HepG2 (cell line): ENCODE results near the gene ERVH48-1. TPM values are rescaled to one million over a fixed set of nuclear protein-coding genes. Genes with fewer than 3 reads are reported as not detected.

Experiments used
- ATAC-seq: fragments of 200-7000 bp; cut with Tn5 transposase; 3 replicates; pipeline ENCODE4 v1.9.1; 2020; ENCODE audit warnings: mild to moderate bottlenecking, moderate library complexity
- BruUV-seq: library from RNA; stranded (reverse); fragments of 400-500 nt; replicated peaks from 2 replicates; lab custom pipeline; 2021; lab: Mats Ljungman, UMichigan
- CTCF ChIA-PET: fragments of 300-600 bp; formaldehyde crosslinking; extraction: SDS; loops from one replicate; lab custom pipeline; 2021; ENCODE audit warnings: low total read pairs, inconsistent platforms, low intra/inter-chr PET ratio; lab: Yijun Ruan, JAX
- POLR2A ChIA-PET: fragments of 350-600 bp; sonication (Branson Sonifier 250); formaldehyde crosslinking; loops from one replicate; lab custom pipeline; 2020; ENCODE audit warnings: antibody characterized with exemption, inconsistent platforms; lab: Yijun Ruan, JAX
- DNase-seq: peaks from one replicate; pipeline ENCODE4 v3.0.0-alpha.2; 2015; ENCODE audit warnings: low spot score
- FAIRE-seq: peaks from 3 replicates; lab custom pipeline; 2011; peaks lifted over from hg19 to GRCh38; lab: Jason Lieb, UNC
- H2AFZ ChIP-seq: one replicate; pipeline ENCODE4 v1.6.1; 2011; ENCODE audit warnings: low read length, inconsistent platforms
- H3K27ac ChIP-seq: fragments of 300-600 bp; 3 replicates; pipeline ENCODE4 v1.8.0; 2011; ENCODE audit warnings: mixed run types, mild to moderate bottlenecking, mixed read lengths, low read length, inconsistent platforms; ENCODE audit not compliant: insufficient read depth; ENCODE audit errors: extremely low read length
- H3K27me3 ChIP-seq, 2 experiments: fragments of 200-600 bp in 1 of 2; 2 replicates in 1 of 2; 3 replicates in 1 of 2; pipeline versions ENCODE4 v1.6.0 to v1.8.0; 2011; ENCODE audit warnings: low read length in 2 of 2, mild to moderate bottlenecking in 2 of 2, moderate library complexity in 2 of 2, inconsistent platforms in 1 of 2; ENCODE audit not compliant: insufficient read depth in 2 of 2, control insufficient read depth in 1 of 2
- H3K36me3 ChIP-seq, 2 experiments: fragments of 200-600 bp in 1 of 2; replicated peaks in 1 of 2; 2 replicates in 1 of 2; 3 replicates in 1 of 2; pipeline versions ENCODE4 v1.5.1 to v1.8.0; 2011; ENCODE audit warnings: low read length in 2 of 2, inconsistent platforms in 1 of 2; ENCODE audit not compliant: insufficient read depth in 2 of 2, control insufficient read depth in 1 of 2
- H3K4me1 ChIP-seq: 2 replicates; pipeline ENCODE4 v1.5.1; 2012; ENCODE audit warnings: low read length, inconsistent platforms; ENCODE audit not compliant: insufficient read depth
- H3K4me2 ChIP-seq: 2 replicates; pipeline ENCODE4 v1.6.0; 2011; ENCODE audit warnings: low read depth, low read length, inconsistent platforms
- H3K4me3 ChIP-seq, 3 experiments: fragments of 200-600 bp in 1 of 3; sonication (generic), shearing (Covaris generic) in 1 of 3; replicated peaks in 1 of 3; 2 replicates each; pipeline ENCODE4 v1.5.1; 2011 to 2016; ENCODE audit warnings: low read length in 3 of 3, inconsistent platforms in 2 of 3, low read depth in 2 of 3, mild to moderate bottlenecking in 2 of 3, control low read depth in 1 of 3, mixed read lengths in 1 of 3; ENCODE audit not compliant: insufficient read depth in 1 of 3
- H3K79me2 ChIP-seq: one replicate; pipeline ENCODE4 v1.6.1; 2011; ENCODE audit warnings: low read length, inconsistent platforms; ENCODE audit not compliant: insufficient read depth
- H3K9ac ChIP-seq: 2 replicates; pipeline ENCODE4 v1.6.0; 2011; ENCODE audit warnings: mild to moderate bottlenecking, low read depth, low read length, inconsistent platforms; ENCODE audit not compliant: insufficient read depth
- H3K9me3 ChIP-seq: 2 replicates; pipeline ENCODE4 v1.5.1; 2012; ENCODE audit warnings: mild to moderate bottlenecking, low read length
- H4K20me1 ChIP-seq: 2 replicates; pipeline ENCODE4 v1.6.0; 2011; ENCODE audit warnings: inconsistent platforms, mild to moderate bottlenecking, low read length, moderate library complexity; ENCODE audit not compliant: insufficient read depth
- CEBPZ ChIP-seq: IDR thresholded peaks from 2 replicates; pipeline ENCODE4 v1.6.1; 2012; ENCODE audit warnings: low read length, improper control_type of control experiment
- DBP ChIP-seq: sonication (generic); formaldehyde crosslinking; IDR thresholded peaks from 2 replicates; pipeline ENCODE4 v1.4.0; 2020; ENCODE audit warnings: missing genetic modification reagents; ENCODE audit errors: not compliant biosample characterization
- FOXK2 ChIP-seq: fragments of 450-650 bp; IDR thresholded peaks from 2 replicates; pipeline ENCODE4 v1.6.1; 2016
- MEIS1 ChIP-seq: sonication (generic); formaldehyde crosslinking; IDR thresholded peaks from 2 replicates; pipeline ENCODE4 v1.9.0; 2021; ENCODE audit warnings: mild to moderate bottlenecking, missing genetic modification reagents, moderate library complexity, borderline replicate concordance
- PHF21A ChIP-seq: sonication (generic); formaldehyde crosslinking; IDR thresholded peaks from 2 replicates; pipeline ENCODE4 v1.5.0; 2020; ENCODE audit warnings: mild to moderate bottlenecking, missing genetic modification reagents
- ZBTB38 ChIP-seq: sonication (generic); formaldehyde crosslinking; IDR thresholded peaks from 2 replicates; pipeline ENCODE4 v1.5.1; 2020; ENCODE audit warnings: mild to moderate bottlenecking, missing genetic modification reagents
- ZFP36L1 ChIP-seq: sonication (generic); formaldehyde crosslinking; IDR thresholded peaks from 2 replicates; pipeline ENCODE4 v1.8.0; 2022; ENCODE audit warnings: mild to moderate bottlenecking, missing genetic modification reagents, moderate library complexity
- ZNF121 ChIP-seq: sonication (generic); formaldehyde crosslinking; IDR thresholded peaks from 2 replicates; pipeline ENCODE4 v1.5.0; 2020; ENCODE audit warnings: mild to moderate bottlenecking, missing genetic modification reagents
- ZNF496 ChIP-seq: sonication (generic); formaldehyde crosslinking; IDR thresholded peaks from 2 replicates; pipeline ENCODE4 v1.8.1; 2023; ENCODE audit warnings: mild to moderate bottlenecking, moderate library complexity, missing genetic modification reagents; ENCODE audit not compliant: insufficient replicate concordance
- ZNF513 ChIP-seq: sonication (generic); formaldehyde crosslinking; conservative IDR thresholded peaks from 2 replicates; pipeline ENCODE4 v1.5.0; 2020; ENCODE audit warnings: missing genetic modification reagents
- ZNF576 ChIP-seq: sonication (generic); formaldehyde crosslinking; IDR thresholded peaks from 2 replicates; pipeline ENCODE4 v1.4.0; 2020; ENCODE audit warnings: mild to moderate bottlenecking, missing genetic modification reagents
- ZSCAN20 ChIP-seq: sonication (generic); formaldehyde crosslinking; IDR thresholded peaks from 2 replicates; pipeline ENCODE4 v1.4.0; 2020; ENCODE audit warnings: missing genetic modification reagents, mild to moderate bottlenecking, borderline replicate concordance
- WGBS: methylation state at CpG from one replicate; pipeline ENCODE4 v1.1.6; 2017; ENCODE audit warnings: low lambda C conversion rate; 5-methylcytosine and 5-hydroxymethylcytosine counted together
- in situ Hi-C: cut with HindIII; loops from 2 replicates; pipeline ENCODE4 v1.10.0; 2017; ENCODE audit warnings: low pct_unique_long_range_greater_than_20kb; ENCODE audit not compliant: extremely low pct_ligation_motif_present
- intact Hi-C: fragments of 100-400 bp; cut with micrococcal nuclease; formaldehyde crosslinking; loops from one replicate; pipeline ENCODE4 v1.10.0; 2022; ENCODE audit not compliant: unreplicated experiment
- polyA plus RNA-seq, 8 experiments: library from polyadenylated mRNA; depleted of rRNA in 3 of 8; stranded (reverse) in 7 of 8; unstranded in 1 of 8; fragments of >200 nt; fragmentation: Illumina TruSeq in 4 of 8; extraction: Trizol in 4 of 8; gene quantifications; 2 replicates each; pipeline versions ENCODE4 v1.2.1 to v1.2.3, GENCODE V29; 2011 to 2016; ENCODE audit warnings: low read depth in 4 of 8, missing spikeins in 1 of 8, mixed read lengths in 1 of 8; ENCODE audit not compliant: insufficient read depth in 1 of 8
- total RNA-seq, 5 experiments: library from RNA; depleted of rRNA; stranded (reverse); fragments of >200 nt; fragmentation: Illumina TruSeq; extraction: Trizol; gene quantifications; 2 replicates each; pipeline ENCODE4 v1.2.3, GENCODE V29; 2016; ENCODE audit warnings: low read depth in 1 of 5

ERVH48-1 gene
- total and polyA plus RNA-seq, 2 of the 13 experiments (the other 11 are each of a cell fraction or from before 2014, with no cell fraction given): 1.8 TPM; not detected in 1

GRCh38 chr21:42937960-42938605 lies 12.7 kb upstream of the ERVH48-1 start:
- intact Hi-C loops (no loop called here), in situ Hi-C loops (no loop called here)
- Histone ChIP-seq H4K20me1 (no peaks in the 10 kb centered on the region), H3K79me2 (no peaks in the 10 kb centered on the region), H2AFZ (no peak overlapping the region), H3K27ac (no peak overlapping the region), H3K27me3 (peaks cover 0 to 5% of the 10 kb centered on the region in 2 experiments; a peak in 1 of 5 replicates), H3K4me3 (no peak overlapping the region), H3K4me2 (0 out of 2 replicates have a peak overlapping the region, but pooled peaks have one; percentile 63), H3K9ac (no peak overlapping the region), H3K9me3 (no peaks in the 10 kb centered on the region), H3K4me1 (peaks cover 46% of the 10 kb centered on the region), H3K36me3 (no peaks in the 10 kb centered on the region)
- ATAC-seq: no peak
- no peak for DNase-seq
- no peak for FAIRE-seq
- no TSS peak for BruUV-seq
- 86% methylated on average over 21 of the region's 21 CpGs for WGBS
- CTCF ChIA-PET: no interaction called here
- TF ChIP-seq ZNF576: no peak
- TF ChIP-seq PHF21A (CRISPR knock-in tag): no peak
- TF ChIP-seq ZSCAN20 (CRISPR knock-in tag): no peak
- no peak for TF ChIP-seq ZFP36L1 (CRISPR knock-in tag)
- TF ChIP-seq ZBTB38 (CRISPR knock-in tag): no peak
- TF ChIP-seq MEIS1 (CRISPR knock-in tag): no peak
- TF ChIP-seq FOXK2: no peak
- TF ChIP-seq ZNF121 (CRISPR knock-in tag): no peak
- no peak for TF ChIP-seq ZNF513 (CRISPR knock-in tag)
- no peak for TF ChIP-seq CEBPZ
- TF ChIP-seq ZNF496 (CRISPR knock-in tag): no peak
- no peak for TF ChIP-seq DBP (CRISPR knock-in tag)
- POLR2A ChIA-PET: interaction anchor here (0.9 kb wide), 1 partner anchor 36 kb away, joined by 3 read pairs; the partner anchor contains the start of gene PKNOX1
